ACC112 (cell line): ENCODE measurements around the gene RUBCN.
"Not testable (repeated sequence)": the region's sequence is repeated elsewhere in the genome, so short reads cannot be mapped to it uniquely, and the experiment has no call there.

Source experiments
- H2AFZ ChIP-seq: fragments of 200-600 bp; sonication (generic); one replicate; pipeline ENCODE4 v1.6.0; 2017; ENCODE audit warnings: antibody characterized with exemption, low read length; ENCODE audit not compliant: unreplicated experiment
- H3K27ac ChIP-seq: fragments of 200-600 bp; sonication (generic); 2 replicates; pipeline ENCODE4 v1.5.1; 2014; ENCODE audit warnings: low read depth, mild to moderate bottlenecking, antibody characterized with exemption, low read length, moderate library complexity
- H3K27me3 ChIP-seq: fragments of 200-600 bp; sonication (generic); 2 replicates; pipeline ENCODE4 v1.6.1; 2014; ENCODE audit warnings: mild to moderate bottlenecking, antibody characterized with exemption, low read length, moderate library complexity, mixed read lengths; ENCODE audit not compliant: insufficient read depth
- H3K36me3 ChIP-seq: fragments of 200-600 bp; sonication (generic); 2 replicates; pipeline ENCODE4 v1.6.1; 2016; ENCODE audit warnings: mild to moderate bottlenecking, antibody characterized with exemption, low read length, moderate library complexity, mixed read lengths; ENCODE audit not compliant: insufficient read depth
- H3K4me1 ChIP-seq: fragments of 200-600 bp; sonication (generic); one replicate; pipeline ENCODE4 v1.6.1; 2016; ENCODE audit warnings: low read length, mixed read lengths; ENCODE audit not compliant: insufficient read depth, unreplicated experiment, control insufficient read depth
- H3K4me3 ChIP-seq: fragments of 200-600 bp; sonication (generic); 2 replicates; pipeline ENCODE4 v1.5.1; 2014; ENCODE audit warnings: mild to moderate bottlenecking, low read depth, low read length
- H3K79me2 ChIP-seq: fragments of 200-600 bp; sonication (generic); one replicate; pipeline ENCODE4 v1.6.0; 2016; ENCODE audit warnings: low read length; ENCODE audit not compliant: control insufficient read depth, unreplicated experiment, insufficient read depth

Gene RUBCN

DNA sequence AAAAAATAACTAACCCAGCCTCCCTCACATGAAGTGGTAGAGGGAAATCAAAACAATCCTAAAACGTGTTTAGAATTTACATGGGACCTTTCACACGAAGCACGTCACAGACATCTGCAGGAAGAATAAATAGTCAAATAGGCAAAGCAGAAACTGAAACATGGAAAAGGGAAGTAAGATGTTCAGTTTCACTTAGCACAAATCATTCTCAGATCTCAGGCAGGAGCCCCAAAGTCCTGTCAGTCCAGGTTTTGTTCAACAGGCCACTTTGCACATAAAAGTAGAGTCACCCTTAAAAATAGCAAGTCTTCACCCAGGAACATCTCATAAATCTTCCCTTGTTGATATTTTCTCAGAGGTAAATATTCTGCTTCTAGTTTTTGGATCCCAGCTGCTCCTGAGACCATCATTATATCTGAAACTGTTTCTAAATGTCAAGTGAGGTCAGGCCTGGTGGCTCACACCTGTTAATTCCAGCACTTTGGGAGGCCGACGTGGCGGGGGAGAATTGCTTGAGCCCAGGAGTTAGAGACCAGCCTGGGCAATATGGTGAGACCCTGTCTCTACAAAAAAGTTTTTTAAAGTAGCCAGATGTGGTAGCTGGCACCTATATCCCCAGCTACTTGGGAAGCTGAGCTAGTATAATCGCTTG is 1.9 kb downstream of the RUBCN start:
- H3K27ac ChIP-seq = no peak overlapping the region
- H3K79me2 ChIP-seq = peaks cover 40% of the 10 kb centered on the region
- no peaks in the 10 kb centered on the region for H3K36me3 ChIP-seq
- no peak overlapping the region; the same call in 1 of the 2 replicates for H3K4me3 ChIP-seq
- H3K27me3 ChIP-seq = no peaks in the 10 kb centered on the region
- H3K4me1 ChIP-seq = peaks cover 19% of the 10 kb centered on the region
- H2AFZ ChIP-seq = no peak overlapping the region

DNA sequence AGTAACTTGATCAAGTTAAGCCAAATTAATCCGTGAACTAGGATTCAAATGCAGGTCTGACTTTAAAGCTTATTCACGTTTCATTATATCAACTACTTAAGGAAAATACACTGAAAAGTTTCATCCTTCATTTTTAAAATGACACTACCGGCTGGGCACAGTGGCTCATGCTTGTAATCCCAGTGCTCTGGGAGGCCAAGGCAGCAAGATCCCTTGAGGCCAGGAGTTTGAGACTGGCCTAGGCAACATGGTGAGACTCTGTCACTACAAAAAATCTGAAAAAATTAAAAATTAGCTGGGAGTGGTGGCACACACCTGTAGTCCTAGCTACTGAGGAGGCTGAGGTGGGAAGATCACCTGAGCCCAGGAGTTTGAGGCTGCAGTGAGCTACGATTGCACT is 3.7 kb downstream of the RUBCN start:
- H3K27ac ChIP-seq = no peak overlapping the region
- H2AFZ ChIP-seq = no peak overlapping the region
- peaks cover 22% of the 10 kb centered on the region for H3K4me1 ChIP-seq
- H3K27me3 ChIP-seq = no peaks in the 10 kb centered on the region
- H3K79me2 ChIP-seq = peaks cover 40% of the 10 kb centered on the region
- H3K4me3 ChIP-seq = no peak overlapping the region
- no peaks in the 10 kb centered on the region for H3K36me3 ChIP-seq

DNA sequence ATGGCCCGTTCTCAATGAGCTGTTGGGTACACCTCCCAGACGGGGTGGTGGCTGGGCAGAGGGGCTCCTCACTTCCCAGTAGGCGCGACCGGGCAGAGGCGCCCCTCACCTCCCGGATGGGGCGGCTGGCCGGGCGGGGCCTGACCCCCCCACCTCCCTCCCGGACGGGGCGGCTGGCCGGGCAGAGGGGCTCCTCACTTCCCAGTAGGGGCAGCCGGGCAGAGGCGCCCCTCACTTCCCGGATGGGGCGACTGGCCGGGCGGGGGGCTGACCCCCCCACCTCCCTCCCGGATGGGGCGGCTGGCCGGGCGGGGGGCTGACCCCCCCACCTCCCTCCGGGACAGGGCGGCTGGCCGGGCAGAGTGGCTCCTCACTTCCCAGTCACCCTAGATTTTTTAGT is 5.2 kb downstream of the RUBCN start:
- H3K27ac ChIP-seq = not testable (repeated sequence)

DNA sequence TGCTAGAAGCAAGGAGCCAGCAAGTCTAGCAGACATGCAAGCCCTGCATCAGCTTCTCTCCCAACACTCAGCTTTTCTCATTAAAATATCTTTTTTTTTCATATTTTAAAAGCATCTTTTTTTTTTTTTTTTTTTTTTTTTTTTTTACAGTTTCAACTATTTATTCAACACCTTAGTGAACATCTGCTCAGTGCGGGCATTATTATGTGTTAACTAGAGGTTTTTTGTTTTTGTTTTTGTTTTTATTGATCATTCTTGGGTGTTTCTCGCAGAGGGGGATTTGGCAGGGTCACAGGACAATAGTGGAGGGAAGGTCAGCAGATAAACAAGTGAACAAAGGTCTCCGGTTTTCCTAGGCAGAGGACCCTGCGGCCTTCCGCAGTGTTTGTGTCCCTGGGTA is 5.9 kb downstream of the RUBCN start:
- not testable (repeated sequence) for H2AFZ ChIP-seq, H3K27me3 ChIP-seq, H3K36me3 ChIP-seq, H3K4me3 ChIP-seq
- Histone ChIP-seq H3K79me2 (peaks cover 39% of the 10 kb centered on the region), H3K4me1 (peaks cover 15% of the 10 kb centered on the region), H3K27ac (0 out of 2 replicates have a peak overlapping the region, but pooled peaks have one; percentile 70)

More for the DNA sequence above, 5.2 kb downstream of the RUBCN start:
- Histone ChIP-seq H3K79me2 (peaks cover 44% of the 10 kb centered on the region), H3K4me1 (peaks cover 16% of the 10 kb centered on the region)
- not testable (repeated sequence) for H2AFZ ChIP-seq, H3K36me3 ChIP-seq, H3K4me3 ChIP-seq, H3K27me3 ChIP-seq

DNA sequence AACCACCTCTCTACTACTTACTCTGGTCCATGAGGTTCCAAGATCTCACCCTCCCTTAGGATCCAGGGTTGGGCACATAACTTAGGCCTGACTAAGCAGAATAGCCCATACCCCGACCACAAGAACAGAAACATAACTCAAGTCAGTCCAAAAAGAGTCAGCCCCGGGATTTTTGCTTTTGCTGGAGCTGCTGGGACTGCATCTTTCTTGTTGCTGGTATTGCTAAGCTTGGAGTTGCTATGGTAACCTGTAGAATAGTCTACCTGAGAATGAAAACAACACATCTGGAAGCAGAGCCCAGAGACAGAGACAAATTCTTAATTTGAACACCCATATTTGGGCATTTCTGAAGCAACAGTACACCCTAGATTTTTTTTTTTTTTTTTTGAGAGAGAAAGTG is 6.5 kb downstream of the RUBCN start:
- H3K27me3 ChIP-seq = no peaks in the 10 kb centered on the region
- H3K4me3 ChIP-seq = no peak overlapping the region
- no peaks in the 10 kb centered on the region for H3K36me3 ChIP-seq
- H2AFZ ChIP-seq = no peak overlapping the region
- peaks cover 10% of the 10 kb centered on the region for H3K4me1 ChIP-seq
- H3K27ac ChIP-seq = peak overlapping the region; percentile 70
- peaks cover 38% of the 10 kb centered on the region for H3K79me2 ChIP-seq

DNA sequence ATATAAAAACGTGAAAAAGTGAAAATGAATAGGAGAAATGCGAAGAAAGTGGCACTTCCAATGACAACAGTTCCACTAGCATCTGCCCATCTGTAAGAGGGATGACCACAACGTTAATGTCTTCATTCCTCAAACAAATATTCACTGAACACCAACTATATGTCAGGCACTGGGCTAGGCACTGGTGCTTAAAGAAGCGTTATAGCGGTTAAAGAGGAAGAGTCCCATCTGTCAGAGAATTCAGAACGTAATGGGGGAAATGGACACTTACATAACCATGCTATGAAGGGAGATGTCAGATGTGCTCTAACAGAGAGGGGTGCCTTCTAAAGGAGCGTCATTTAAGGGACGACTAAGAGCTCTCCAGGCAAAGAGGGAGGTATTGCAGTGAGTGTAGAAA is 8.2 kb downstream of the RUBCN start:
- peaks cover 10% of the 10 kb centered on the region for H3K4me1 ChIP-seq
- no peak overlapping the region for H3K27ac ChIP-seq
- H3K36me3 ChIP-seq = peaks cover 4% of the 10 kb centered on the region; the same call in 1 of the 2 replicates
- no peak overlapping the region for H3K4me3 ChIP-seq
- H3K27me3 ChIP-seq = no peaks in the 10 kb centered on the region
- H2AFZ ChIP-seq = no peak overlapping the region
- peaks cover 24% of the 10 kb centered on the region for H3K79me2 ChIP-seq

DNA sequence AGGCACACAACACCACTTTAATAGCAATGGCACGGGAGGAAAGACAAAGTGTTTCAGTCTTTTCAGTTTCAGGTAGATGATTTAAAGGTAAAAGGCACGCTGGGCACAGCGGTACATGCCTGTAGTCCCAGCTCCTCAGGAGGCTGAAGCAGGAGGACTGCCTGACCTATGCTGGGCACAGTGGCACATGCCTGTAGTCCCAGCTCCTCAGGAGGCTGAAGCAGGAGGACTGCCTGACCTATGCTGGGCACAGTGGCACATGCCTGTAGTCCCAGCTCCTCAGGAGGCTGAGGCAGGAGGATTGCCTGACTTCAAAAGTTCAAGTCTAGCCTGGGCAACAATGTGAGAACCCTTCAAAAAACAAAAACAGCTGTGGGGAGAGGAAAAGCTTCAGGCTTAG is 8.8 kb downstream of the RUBCN start:
- H2AFZ ChIP-seq, H3K36me3 ChIP-seq, H3K27me3 ChIP-seq, H3K27ac ChIP-seq, H3K4me3 ChIP-seq, H3K4me1 ChIP-seq: not testable (repeated sequence)
- peaks cover 20% of the 10 kb centered on the region for H3K79me2 ChIP-seq

DNA sequence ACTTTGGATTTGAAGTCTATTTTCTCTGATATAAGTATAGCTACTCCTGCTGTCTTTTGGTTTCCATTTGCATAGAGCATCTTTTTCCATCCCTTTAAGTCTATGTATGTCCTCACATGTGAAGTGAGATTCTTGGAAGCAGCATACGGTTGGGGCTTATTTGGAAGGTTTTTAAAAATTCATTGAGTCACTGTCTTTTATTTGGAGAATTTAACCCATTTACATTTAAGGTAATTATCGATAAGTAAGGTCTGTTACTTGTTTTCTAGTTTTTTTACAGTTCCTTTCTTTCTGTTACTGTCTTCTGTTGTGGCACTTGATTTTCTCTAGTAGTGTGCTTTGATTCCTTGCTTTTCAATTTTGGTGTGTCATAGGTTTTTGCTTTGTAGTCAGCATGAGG is 14.0 kb downstream of the RUBCN start:
- Histone ChIP-seq H3K27me3 (no peaks in the 10 kb centered on the region), H3K4me1 (peaks cover 11% of the 10 kb centered on the region), H3K4me3 (no peak overlapping the region), H3K27ac (no peak overlapping the region), H3K36me3 (peaks cover 26% of the 10 kb centered on the region), H2AFZ (no peak overlapping the region), H3K79me2 (peaks cover 24% of the 10 kb centered on the region)

DNA sequence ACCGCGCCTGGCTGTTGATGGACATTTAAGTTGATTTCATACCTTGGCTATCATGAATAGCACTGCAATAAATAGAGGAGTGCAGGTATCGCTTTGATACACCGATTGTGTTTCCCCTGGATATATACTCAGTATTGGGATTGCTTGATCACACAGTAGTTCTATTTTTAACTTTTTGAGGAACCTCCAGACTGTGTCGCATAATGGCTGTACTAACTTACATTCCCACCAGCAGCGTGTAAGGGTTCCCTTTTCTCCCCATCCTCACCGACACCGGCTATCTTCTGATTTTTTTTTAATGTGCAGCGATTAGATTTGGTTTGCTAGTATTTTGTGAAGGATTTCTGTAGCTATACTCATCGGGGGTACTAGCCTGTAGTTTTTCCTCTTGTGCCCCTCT is 16.0 kb downstream of the RUBCN start:
- H3K79me2 ChIP-seq = peaks cover 18% of the 10 kb centered on the region
- peaks cover 11% of the 10 kb centered on the region for H3K4me1 ChIP-seq
- peaks cover 26% of the 10 kb centered on the region for H3K36me3 ChIP-seq
- H3K27me3 ChIP-seq = no peaks in the 10 kb centered on the region
- no peak overlapping the region for H2AFZ ChIP-seq
- H3K4me3 ChIP-seq = no peak overlapping the region
- H3K27ac ChIP-seq = no peak overlapping the region

DNA sequence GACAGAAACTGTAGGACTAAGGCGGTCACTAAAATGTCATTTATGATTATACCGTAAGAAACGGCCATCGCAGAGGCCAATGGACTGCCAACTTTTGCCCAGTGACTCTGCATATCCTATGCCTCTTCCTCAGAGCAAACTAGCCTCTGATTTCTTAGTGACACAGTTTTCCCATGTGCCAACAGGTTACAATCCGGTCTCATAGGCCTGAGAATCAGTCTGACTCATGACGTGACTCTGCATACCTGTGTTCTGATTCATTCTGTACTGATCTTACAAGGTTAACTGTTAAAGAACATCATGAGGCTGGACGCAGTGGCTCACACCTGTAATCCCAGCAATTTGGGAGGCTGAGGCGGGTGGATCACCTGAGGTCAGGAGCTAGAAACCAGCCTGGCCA is 17.8 kb downstream of the RUBCN start:
- Histone ChIP-seq H3K4me1 (peaks cover 25% of the 10 kb centered on the region), H3K27me3 (no peaks in the 10 kb centered on the region), H3K27ac (peak overlapping the region; percentile 91), H2AFZ (no peak overlapping the region), H3K36me3 (peaks cover 23% of the 10 kb centered on the region), H3K4me3 (no peak overlapping the region), H3K79me2 (peaks cover 18% of the 10 kb centered on the region)

DNA sequence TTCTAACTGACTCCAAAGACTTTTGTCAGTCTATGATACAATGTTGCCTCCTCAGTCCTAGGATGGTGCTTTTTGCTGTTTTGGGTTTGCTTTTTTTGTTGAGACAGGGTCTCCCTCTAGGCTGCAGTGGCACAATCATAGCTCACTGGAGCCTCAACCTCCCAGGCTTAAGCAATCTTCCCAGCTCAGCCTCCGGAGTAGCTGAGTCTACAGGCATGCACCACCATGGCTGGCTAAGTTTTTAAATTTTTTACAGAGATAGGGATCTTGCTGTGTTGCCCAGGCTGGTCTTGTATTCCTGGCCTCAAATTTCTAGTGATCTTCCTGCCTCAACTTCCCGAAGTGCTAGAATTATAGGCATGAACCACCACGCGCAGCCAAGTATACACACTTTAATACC is 22.5 kb downstream of the RUBCN start:
- Histone ChIP-seq H3K79me2 (peaks cover 18% of the 10 kb centered on the region), H3K4me3 (no peak overlapping the region), H3K27ac (peak overlapping the region; percentile 98), H2AFZ (no peak overlapping the region), H3K36me3 (no peaks in the 10 kb centered on the region), H3K27me3 (no peaks in the 10 kb centered on the region), H3K4me1 (peaks cover 50% of the 10 kb centered on the region)
